NT2/D1 (cell line): ENCODE measurements around the gene SH3RF1.

Experiments used
- DNase-seq: peaks from one replicate; pipeline ENCODE4 v3.0.0-alpha.2; 2011; ENCODE audit warnings: low read depth, low spot score
- H3K27me3 ChIP-seq: 2 replicates; pipeline ENCODE4 v1.6.0; 2011; ENCODE audit warnings: mild to moderate bottlenecking; ENCODE audit not compliant: insufficient read length, insufficient read depth
- H3K36me3 ChIP-seq: 2 replicates; pipeline ENCODE4 v1.6.1; 2011; ENCODE audit warnings: mild to moderate bottlenecking, low read length, mixed read lengths; ENCODE audit not compliant: insufficient read depth, insufficient read length
- H3K4me1 ChIP-seq: 2 replicates; pipeline ENCODE4 v1.5.1; 2011; ENCODE audit not compliant: insufficient read depth, insufficient read length
- H3K4me3 ChIP-seq: 2 replicates; pipeline ENCODE4 v1.5.1; 2011; ENCODE audit warnings: low read depth; ENCODE audit not compliant: insufficient read length
- H3K9ac ChIP-seq: 2 replicates; pipeline ENCODE4 v1.6.0; 2011; ENCODE audit warnings: low read depth; ENCODE audit not compliant: insufficient read length
- H3K9me3 ChIP-seq: 2 replicates; pipeline ENCODE4 v1.5.1; 2011; ENCODE audit warnings: mild to moderate bottlenecking, low read length; ENCODE audit not compliant: insufficient read depth
- SUZ12 ChIP-seq: IDR thresholded peaks from 2 replicates; pipeline ENCODE4 v1.6.1; 2011; ENCODE audit not compliant: insufficient read length, insufficient read depth; ENCODE audit errors: extremely low read depth
- YY1 ChIP-seq: IDR thresholded peaks from 2 replicates; pipeline ENCODE4 v1.6.1; 2011; ENCODE audit not compliant: insufficient read length, insufficient read depth
- ZNF274 ChIP-seq: IDR thresholded peaks from 2 replicates; pipeline ENCODE4 v1.6.1; 2011; ENCODE audit warnings: mild to moderate bottlenecking, low read depth, low read length

The SH3RF1 gene

DNA sequence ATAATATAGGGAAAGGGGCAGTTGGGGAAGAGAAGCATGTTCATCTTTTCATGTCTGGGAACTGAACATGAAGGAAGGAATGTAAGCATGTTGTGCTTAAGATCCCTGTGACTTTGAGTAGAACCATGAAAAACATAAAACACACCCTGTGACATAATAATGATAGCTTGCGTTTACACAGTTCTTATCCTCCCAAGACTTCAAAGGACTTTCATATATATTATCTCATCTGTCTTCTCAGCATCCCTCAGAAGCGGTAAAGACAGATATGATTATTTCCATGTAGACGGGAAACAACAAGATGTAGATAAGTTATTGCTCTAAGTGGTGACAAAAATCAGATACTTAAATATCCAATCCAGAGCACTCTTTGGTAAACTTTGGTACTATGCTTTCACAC is 3.3 kb upstream of the SH3RF1 start:
- Histone ChIP-seq H3K9ac (no peak overlapping the region), H3K4me1 (peaks cover 1% of the 10 kb centered on the region), H3K4me3 (no peak overlapping the region), H3K36me3 (no peaks in the 10 kb centered on the region), H3K27me3 (peaks cover 19% of the 10 kb centered on the region), H3K9me3 (no peaks in the 10 kb centered on the region)
- TF ChIP-seq YY1 (no peak), SUZ12 (no peak), ZNF274 (no peak)
- no peak for DNase-seq

GRCh38 chr4:169272265-169272886 is 1.6 kb upstream of the SH3RF1 start:
- H3K27me3 ChIP-seq = peaks cover 22% of the 10 kb centered on the region
- TF ChIP-seq ZNF274 (no peak), YY1 (no peak), SUZ12 (no peak)
- peaks cover 4% of the 10 kb centered on the region for H3K36me3 ChIP-seq
- H3K9me3 ChIP-seq = no peaks in the 10 kb centered on the region
- H3K4me1 ChIP-seq = peaks cover 5% of the 10 kb centered on the region
- H3K4me3 ChIP-seq = no peak overlapping the region
- no peak overlapping the region for H3K9ac ChIP-seq
- DNase-seq = no peak

DNA sequence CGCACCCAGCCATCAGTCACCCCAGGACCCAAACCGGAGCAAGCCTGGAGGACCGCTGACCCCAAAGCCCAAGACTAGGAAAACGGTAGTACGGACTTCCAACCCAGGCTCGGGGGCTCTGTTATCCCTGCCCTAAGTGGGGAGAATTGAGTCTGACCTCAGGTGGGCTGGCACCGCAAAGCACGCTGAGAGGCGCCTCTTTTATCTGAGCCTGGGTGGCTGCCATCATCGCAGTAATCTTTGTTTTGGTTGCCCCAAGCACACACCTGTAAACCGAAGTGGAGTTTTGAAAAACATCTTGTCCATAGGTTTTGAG is 894 bp upstream of the SH3RF1 start:
- peak overlapping the region; percentile 77 for H3K9ac ChIP-seq
- H3K4me1 ChIP-seq = peaks cover 5% of the 10 kb centered on the region
- DNase-seq = no peak
- H3K9me3 ChIP-seq = no peaks in the 10 kb centered on the region
- peaks cover 22% of the 10 kb centered on the region for H3K27me3 ChIP-seq
- TF ChIP-seq YY1 (no peak), SUZ12 (no peak), ZNF274 (no peak)
- peaks cover 4% of the 10 kb centered on the region for H3K36me3 ChIP-seq
- peak overlapping the region; percentile 64 for H3K4me3 ChIP-seq

DNA sequence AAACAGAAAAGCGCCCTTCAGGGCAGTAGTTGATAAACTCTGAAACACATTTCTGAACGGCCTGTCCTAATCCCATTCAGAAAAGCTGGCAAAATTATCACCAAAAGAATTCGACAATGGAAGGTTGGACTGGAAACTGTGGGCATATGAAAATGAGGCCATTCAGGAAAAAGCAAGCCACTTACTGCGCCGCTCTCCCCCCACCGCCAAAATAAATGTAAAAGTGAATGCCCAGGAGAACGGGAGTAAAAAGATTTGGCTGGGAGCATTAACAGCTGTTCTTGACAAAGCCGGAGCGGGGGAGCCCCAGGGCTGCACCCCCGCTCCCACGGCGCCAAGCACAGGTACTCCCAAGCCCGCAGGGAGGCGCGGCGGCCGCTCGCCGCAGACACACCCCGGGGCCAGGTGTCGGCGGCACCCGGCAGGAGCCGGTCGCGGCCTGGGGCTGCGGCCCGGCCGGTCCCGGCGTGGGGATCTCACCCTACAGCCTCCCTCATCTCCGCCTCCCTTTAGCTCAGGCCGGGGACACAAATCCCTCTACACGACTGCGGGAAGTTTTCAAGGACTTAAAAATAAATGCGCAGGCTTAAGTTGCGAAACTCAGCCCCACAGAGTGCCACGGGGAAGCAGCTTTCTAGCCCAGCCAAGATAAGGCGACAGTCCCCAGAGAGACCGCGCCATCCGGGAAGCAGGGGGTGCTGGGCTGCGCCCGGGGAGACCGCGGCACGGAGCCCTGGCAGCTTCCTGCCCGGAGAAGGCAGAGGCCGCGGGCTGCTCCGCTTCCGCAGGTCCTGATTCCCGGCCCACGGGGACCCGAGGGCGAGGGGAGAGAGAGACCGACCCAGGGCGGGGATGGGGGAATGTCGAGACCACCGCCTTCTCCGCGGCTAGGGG is 593 bp downstream of the SH3RF1 start:
- peaks cover 5% of the 10 kb centered on the region for H3K4me1 ChIP-seq
- peak overlapping the region; percentile 64 for H3K4me3 ChIP-seq
- H3K9ac ChIP-seq = peak overlapping the region; percentile 77
- H3K9me3 ChIP-seq = no peaks in the 10 kb centered on the region
- no peak for TF ChIP-seq ZNF274
- no peak for TF ChIP-seq YY1
- TF ChIP-seq SUZ12 = no peak
- H3K27me3 ChIP-seq = peaks cover 22% of the 10 kb centered on the region
- DNase-seq = no peak
- H3K36me3 ChIP-seq = peaks cover 4% of the 10 kb centered on the region

GRCh38 chr4:169268951-169269760 is 1.6 kb downstream of the SH3RF1 start:
- H3K36me3 ChIP-seq = peaks cover 9% of the 10 kb centered on the region
- TF ChIP-seq SUZ12 = no peak

DNA sequence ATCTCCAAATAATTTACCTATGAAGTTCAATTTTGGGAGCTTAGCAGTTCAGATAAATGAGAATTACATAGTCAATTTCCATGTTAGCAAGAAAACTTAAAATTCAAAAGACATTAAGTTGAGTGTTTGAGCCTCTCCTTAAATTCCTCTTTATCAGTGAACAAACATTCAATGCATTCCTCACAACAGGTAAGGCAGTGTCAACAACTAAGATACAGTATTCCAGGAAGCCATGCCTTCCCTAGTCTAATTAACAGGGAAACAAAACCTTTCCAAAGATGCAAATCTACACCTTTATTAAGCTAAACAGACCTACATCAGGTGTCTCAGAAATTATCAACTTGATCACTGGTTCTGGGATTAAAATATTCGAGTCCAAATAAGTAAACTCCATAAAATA is 3.7 kb downstream of the SH3RF1 start:
- TF ChIP-seq YY1 (no peak), ZNF274 (no peak), SUZ12 (no peak)
- DNase-seq = no peak
- Histone ChIP-seq H3K9me3 (no peaks in the 10 kb centered on the region), H3K9ac (no peak overlapping the region), H3K4me3 (no peak overlapping the region), H3K27me3 (peaks cover 14% of the 10 kb centered on the region), H3K36me3 (peaks cover 18% of the 10 kb centered on the region), H3K4me1 (peaks cover 5% of the 10 kb centered on the region)

More at GRCh38 chr4:169268951-169269760, 1.6 kb downstream of the SH3RF1 start:
- Histone ChIP-seq H3K27me3 (peaks cover 22% of the 10 kb centered on the region), H3K9me3 (no peaks in the 10 kb centered on the region), H3K4me1 (peaks cover 5% of the 10 kb centered on the region), H3K9ac (no peak overlapping the region), H3K4me3 (peak overlapping the region; percentile 64)
- DNase-seq = no peak

- Histone ChIP-seq H3K36me3 (peaks cover 18% of the 10 kb centered on the region), H3K9me3 (no peaks in the 10 kb centered on the region), H3K4me3 (no peak overlapping the region), H3K4me1 (peaks cover 5% of the 10 kb centered on the region), H3K9ac (no peak overlapping the region), H3K27me3 (peaks cover 10% of the 10 kb centered on the region)
- no peak for DNase-seq
- TF ChIP-seq ZNF274 = no peak
- no peak for TF ChIP-seq SUZ12
- TF ChIP-seq YY1 = no peak
These were observed 4.1 kb downstream of the SH3RF1 start for GRCh38 chr4:169266661-169267060.
